Chondrocyte (in vitro differentiated cells): ENCODE results near the gene AKAP8L. TPM values are rescaled to one million over a fixed set of nuclear protein-coding genes. Genes with fewer than 3 reads are reported as not detected.

Experiments used
- DNase-seq: peaks from one replicate; pipeline ENCODE4 v3.0.0; 2021; ENCODE audit warnings: mixed read lengths, low spot score
- H3K27ac Mint-ChIP-seq: one replicate; pipeline ENCODE4 v1.8.0; 2021; ENCODE audit warnings: mild to moderate bottlenecking, moderate library complexity, mixed read lengths; ENCODE audit not compliant: unreplicated experiment
- H3K27me3 Mint-ChIP-seq: 2 replicates; pipeline ENCODE4 v1.8.0; 2021; ENCODE audit warnings: low read depth, mixed read lengths
- H3K36me3 Mint-ChIP-seq: 2 replicates; pipeline ENCODE4 v1.8.0; 2021; ENCODE audit warnings: low read depth, mixed read lengths
- H3K4me1 Mint-ChIP-seq: 2 replicates; pipeline ENCODE4 v1.8.0; 2021; ENCODE audit warnings: low read depth, mild to moderate bottlenecking, mixed read lengths
- H3K4me3 Mint-ChIP-seq: one replicate; pipeline ENCODE4 v1.8.0; 2021; ENCODE audit warnings: mild to moderate bottlenecking, moderate library complexity, mixed read lengths; ENCODE audit not compliant: unreplicated experiment
- H3K9me3 Mint-ChIP-seq: 2 replicates; pipeline ENCODE4 v1.8.0; 2021; ENCODE audit warnings: low read depth, mixed read lengths
- total RNA-seq: library from RNA; stranded (reverse); gene quantifications from 3 replicates; pipeline ENCODE4 v1.2.1, GENCODE V29; 2021
- TF ChIP-seq, protein P1 (sequence below): fragments of 200-600 bp; sonication (generic); IDR thresholded peaks from 2 replicates; pipeline ENCODE4 v1.5.0; 2021; ENCODE audit warnings: antibody characterized with exemption, mild to moderate bottlenecking, moderate library complexity

The AKAP8L gene
- total RNA-seq, 1 donor from 2014 or later, result 76.0 TPM

- Mint-ChIP-seq H3K9me3 (no peaks in the 10 kb centered on the region), H3K36me3 (peaks cover 4% of the 10 kb centered on the region), H3K4me1 (peaks cover 28% of the 10 kb centered on the region), H3K27ac (peak overlapping the region; percentile 96), H3K27me3 (no peaks in the 10 kb centered on the region), H3K4me3 (peak overlapping the region; percentile 92)
- TF ChIP-seq, protein P1, sequence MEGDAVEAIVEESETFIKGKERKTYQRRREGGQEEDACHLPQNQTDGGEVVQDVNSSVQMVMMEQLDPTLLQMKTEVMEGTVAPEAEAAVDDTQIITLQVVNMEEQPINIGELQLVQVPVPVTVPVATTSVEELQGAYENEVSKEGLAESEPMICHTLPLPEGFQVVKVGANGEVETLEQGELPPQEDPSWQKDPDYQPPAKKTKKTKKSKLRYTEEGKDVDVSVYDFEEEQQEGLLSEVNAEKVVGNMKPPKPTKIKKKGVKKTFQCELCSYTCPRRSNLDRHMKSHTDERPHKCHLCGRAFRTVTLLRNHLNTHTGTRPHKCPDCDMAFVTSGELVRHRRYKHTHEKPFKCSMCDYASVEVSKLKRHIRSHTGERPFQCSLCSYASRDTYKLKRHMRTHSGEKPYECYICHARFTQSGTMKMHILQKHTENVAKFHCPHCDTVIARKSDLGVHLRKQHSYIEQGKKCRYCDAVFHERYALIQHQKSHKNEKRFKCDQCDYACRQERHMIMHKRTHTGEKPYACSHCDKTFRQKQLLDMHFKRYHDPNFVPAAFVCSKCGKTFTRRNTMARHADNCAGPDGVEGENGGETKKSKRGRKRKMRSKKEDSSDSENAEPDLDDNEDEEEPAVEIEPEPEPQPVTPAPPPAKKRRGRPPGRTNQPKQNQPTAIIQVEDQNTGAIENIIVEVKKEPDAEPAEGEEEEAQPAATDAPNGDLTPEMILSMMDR, result peak; percentile 11
- peak; percentile 98 for DNase-seq
These were observed 14.1 kb upstream of the AKAP8L start for GRCh38 chr19:15432629-15433518.

DNA sequence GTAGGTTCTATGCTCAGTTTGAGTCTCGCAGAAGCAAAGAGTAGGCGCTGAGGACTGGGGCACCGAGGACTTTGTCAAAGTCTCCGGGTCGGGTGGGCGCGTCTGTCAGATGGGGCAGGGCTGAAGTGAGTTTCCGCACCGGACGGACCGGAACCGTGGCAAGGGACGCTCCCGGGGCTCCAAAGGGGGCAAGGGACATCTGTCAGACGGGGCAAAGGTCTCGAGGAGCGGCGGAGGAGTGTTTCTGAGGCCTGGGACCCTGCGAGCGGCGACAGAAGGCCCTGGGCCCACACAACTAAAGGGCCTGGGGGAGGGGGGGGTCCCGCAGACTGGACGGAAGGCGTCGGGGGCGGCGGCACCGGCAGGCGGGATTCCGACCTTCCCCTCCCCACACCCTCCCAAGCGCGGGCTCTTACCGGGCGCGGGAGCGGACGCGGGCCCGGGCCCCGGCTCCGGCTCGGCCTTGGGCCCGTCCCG lies 13.3 kb upstream of the AKAP8L start:
- no peaks in the 10 kb centered on the region for H3K27me3 Mint-ChIP-seq
- no peaks in the 10 kb centered on the region for H3K9me3 Mint-ChIP-seq
- H3K36me3 Mint-ChIP-seq, result peaks cover 8% of the 10 kb centered on the region
- DNase-seq, result no peak
- peak overlapping the region; percentile 89 for H3K4me3 Mint-ChIP-seq
- TF ChIP-seq, protein P1, result no peak
- peaks cover 28% of the 10 kb centered on the region for H3K4me1 Mint-ChIP-seq
- H3K27ac Mint-ChIP-seq, result peak overlapping the region; percentile 88

GRCh38 chr19:15431396-15432017 lies 12.7 kb upstream of the AKAP8L start:
- Mint-ChIP-seq H3K36me3 (peaks cover 10% of the 10 kb centered on the region), H3K27ac (peak overlapping the region; percentile 88), H3K9me3 (no peaks in the 10 kb centered on the region), H3K27me3 (no peaks in the 10 kb centered on the region), H3K4me1 (peaks cover 28% of the 10 kb centered on the region), H3K4me3 (peak overlapping the region; percentile 89)
- no peak for DNase-seq
- TF ChIP-seq, protein P1, result no peak

- DNase-seq, result no peak
- TF ChIP-seq, protein P1, result no peak
- Mint-ChIP-seq H3K4me1 (peaks cover 28% of the 10 kb centered on the region), H3K9me3 (no peaks in the 10 kb centered on the region), H3K27me3 (no peaks in the 10 kb centered on the region), H3K27ac (peak overlapping the region; percentile 49), H3K4me3 (no peak overlapping the region), H3K36me3 (peaks cover 12% of the 10 kb centered on the region)
These were observed 11.8 kb upstream of the AKAP8L start for GRCh38 chr19:15430526-15431120.
